NCI-H774 (cell line): ENCODE results near the gene RGPD4.
"Not testable (repeated sequence)": the region's sequence is repeated elsewhere in the genome, so short reads cannot be mapped to it uniquely, and the experiment has no call there.

Source experiments
- DNase-seq: peaks from one replicate; lab custom pipeline; 2025; lab: John Stamatoyannopoulos, UW

The RGPD4 gene

DNA sequence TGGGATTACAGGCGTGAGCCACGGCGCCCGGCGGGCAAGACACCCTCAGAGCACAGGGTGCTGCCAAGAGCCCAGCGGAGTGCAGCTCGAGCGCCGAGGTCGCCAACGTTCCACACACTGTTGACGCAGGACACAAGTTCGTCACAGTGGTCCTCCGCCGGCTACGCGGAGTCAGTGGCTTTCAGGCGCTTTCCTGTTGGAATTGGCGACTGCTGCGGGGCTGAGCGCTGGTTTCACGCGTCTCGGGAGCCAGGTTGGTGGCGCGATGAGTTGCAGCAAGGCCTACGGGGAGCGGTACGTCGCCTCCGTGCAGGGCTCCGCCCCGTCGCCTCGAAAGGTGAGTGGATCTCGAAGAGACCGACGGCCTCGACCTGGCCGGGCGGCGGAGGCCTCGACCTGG, at the start of gene RGPD4:
Gene RGPD4, plus strand, starts transcription at position 144 of the 400 bp plus-strand sequence. Its CDS starts 122 bp downstream, at position 266.
- DNase-seq, result not testable (repeated sequence)

DNA sequence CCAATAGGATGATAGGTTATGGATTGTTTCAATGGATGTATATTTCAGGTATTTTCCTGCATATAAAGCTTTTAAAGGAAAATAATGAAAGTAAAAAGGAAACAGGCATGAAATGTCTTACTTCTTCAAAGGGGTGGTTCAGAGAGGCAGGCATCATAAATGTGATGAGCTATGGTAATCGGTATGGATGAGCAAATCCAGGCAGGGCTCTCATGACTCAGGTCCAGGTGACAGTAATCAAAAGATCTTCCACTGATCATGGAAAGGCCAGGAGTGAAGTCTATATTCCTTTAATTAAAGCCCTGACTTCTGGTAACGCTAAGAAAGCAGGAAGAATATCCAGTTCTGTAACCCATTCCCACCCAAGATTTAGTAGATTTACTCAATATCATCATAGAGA, 48.7 kb upstream of the RGPD4 start:
- DNase-seq, result no peak

DNA sequence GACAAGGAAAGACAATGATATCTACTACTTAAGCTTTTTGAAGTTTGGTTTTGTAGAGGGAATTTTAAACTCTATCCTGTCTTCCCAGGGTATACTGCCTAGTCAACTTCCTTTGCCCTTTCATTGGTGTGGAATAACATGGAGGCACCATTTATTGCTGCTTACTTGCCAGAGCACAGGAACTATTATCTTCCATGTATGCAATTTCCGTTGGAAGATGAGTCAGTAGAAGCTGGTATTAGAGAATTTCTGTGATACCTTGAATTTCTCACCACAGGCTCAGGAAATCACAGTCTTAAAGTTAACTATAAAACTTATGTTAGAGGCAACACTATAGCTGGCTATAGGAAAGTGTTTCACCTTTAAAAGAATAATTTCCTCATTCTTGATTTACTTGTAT, 40.9 kb upstream of the RGPD4 start:
- DNase-seq, result no peak

DNA sequence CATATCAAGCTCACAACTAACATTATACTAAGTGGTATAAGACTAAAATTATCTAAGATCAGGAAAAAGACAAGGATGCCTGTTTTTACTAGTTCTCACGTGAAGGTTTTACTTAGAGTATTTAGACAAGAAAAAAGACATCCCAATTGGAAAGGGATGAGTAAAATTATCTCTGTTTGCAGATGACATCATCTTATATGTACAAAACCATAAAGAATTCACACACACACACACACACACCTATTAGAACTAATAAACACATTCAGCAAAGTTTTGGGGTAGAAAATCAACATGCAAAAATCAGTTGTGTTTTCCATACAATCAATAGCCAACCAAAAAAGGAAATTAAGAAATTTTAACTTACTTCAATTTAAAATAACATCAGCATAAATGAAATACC, 35.9 kb upstream of the RGPD4 start:
- no peak for DNase-seq

DNA sequence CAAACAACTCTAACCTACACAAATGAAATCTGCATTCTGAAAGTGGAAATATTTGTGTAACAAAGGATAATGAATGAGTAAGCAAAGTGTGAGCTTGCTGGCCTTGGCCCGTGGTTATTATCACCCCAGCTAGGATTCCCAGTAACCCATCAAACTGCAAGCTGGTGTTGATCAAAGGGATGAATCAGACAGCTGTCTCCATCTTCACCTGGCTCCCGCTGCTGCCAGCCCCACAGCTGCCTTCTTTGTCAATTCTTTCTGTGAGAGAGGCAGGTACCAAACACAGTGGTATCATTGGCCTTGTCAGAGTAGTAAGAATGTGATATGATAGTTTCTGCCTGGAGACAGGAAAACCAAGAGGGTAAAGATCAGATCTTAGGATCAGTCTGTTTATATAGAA, 25.2 kb upstream of the RGPD4 start:
- peak; percentile 30 for DNase-seq

DNA sequence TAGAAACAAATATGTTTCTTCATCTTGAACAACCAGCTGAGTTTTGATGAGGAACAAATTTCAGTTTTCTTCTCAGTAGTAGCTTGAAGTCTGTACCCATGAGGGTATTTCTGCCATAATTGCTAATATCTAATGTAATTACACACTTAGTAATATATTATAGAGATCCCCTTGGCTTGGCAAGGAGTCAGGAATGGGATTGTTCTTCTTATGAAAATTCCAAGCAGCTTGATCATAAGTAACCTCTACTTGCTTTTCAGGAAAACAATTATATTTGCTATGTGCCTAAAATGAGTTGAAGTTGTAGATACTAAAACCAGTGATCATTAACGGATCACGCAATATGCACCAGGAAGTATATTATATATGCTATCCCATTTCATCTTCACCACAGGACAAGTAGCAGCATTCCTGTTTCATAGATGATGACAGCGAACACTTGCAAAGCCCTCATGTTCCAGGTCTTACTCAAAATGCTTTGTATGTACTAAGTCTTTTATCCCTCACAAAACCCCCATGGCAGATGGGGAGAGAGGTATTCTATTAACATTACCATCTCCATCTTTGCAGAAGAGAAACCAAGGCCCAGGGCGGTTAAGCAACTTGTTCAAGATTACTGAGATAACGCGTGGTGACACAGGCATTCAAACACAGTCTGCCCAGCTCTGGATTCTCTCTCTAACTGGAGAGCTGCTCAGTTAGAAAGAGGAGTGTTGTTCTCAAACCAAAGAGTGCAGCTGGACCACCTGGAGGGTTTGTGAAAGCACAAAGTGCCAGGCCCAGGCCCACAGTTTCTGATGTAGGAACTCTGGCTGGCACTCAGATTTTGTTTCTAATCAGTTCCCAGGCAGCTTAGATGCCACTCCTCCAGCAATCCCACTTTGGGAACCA, 21.8 kb upstream of the RGPD4 start:
- no peak for DNase-seq

DNA sequence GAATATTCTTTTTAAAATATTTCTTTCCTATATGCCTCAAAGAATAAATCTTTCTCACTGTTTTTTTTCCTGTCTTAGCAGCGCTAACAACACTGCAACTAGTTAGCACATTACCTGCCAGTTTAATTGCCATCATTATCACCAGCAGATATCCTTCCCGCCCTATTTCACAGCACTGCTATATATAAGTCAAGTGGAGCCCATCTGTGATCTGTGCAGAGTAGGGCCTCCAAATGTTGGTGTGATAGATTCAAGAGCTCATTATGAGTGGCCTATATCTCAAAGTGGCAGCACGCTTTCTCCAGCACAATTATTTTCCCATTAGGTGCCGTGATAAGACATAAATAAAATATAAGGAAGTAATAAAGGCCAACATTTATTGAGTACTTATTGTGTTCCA, 19.8 kb upstream of the RGPD4 start:
- no peak for DNase-seq

DNA sequence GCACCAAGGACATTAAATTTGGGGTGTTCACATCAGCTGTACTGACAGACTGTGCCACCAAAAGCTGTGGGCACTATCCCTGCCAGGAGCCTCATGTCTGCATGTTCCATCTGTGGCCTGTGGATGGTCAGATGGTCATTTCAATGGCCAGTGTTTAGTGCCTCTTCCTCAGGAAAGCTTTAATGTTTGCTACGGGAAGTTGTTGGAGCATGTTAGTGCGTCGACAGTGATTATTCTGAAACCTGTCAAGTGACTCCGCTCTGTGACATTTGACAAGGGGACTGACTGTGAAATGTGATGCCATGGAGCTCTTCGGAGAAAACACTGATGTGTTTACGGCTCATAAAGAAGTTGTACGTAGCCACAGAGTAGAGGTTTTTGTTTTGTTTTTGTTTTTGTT, 18.7 kb upstream of the RGPD4 start:
- DNase-seq, result no peak

DNA sequence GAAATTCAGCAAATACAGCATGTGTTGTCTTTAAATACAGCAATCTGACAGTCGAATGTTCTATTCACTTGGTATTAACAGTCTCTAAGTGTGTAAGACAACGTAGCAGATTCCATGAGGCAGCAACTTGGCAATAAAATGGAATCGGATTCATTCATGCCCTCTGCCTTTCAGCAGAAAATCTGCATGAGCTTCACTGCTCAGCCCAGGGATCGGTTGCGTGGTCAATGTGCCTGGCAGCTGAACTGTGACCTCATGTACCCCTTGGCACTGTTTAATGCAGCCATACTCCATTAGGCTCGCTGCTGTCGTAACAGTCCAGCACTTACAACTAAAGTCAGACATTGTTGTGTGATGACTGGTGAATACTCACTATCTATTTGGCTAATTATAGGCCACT, 17.7 kb upstream of the RGPD4 start:
- peak; percentile 54 for DNase-seq

DNA sequence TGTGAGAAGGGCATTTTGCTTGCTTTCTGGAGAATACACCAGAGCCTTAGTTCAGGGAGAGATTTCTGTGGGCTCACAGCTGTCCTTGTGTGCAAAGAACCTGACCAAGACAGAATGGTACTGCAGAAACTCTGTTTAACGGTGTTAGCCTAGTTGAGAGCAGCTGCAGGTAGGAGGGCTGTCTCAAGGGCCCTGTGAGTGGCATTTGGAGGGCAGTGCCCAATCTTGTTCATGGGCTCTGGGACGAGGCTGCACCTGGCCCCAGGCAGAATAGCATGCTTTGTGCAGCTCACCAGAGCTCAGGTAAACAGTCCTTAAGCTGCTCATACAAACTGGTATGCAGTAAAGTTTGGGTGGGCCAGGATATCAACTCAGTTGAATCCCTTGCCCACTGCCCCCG, 16.9 kb upstream of the RGPD4 start:
- DNase-seq, result peak; percentile 72

DNA sequence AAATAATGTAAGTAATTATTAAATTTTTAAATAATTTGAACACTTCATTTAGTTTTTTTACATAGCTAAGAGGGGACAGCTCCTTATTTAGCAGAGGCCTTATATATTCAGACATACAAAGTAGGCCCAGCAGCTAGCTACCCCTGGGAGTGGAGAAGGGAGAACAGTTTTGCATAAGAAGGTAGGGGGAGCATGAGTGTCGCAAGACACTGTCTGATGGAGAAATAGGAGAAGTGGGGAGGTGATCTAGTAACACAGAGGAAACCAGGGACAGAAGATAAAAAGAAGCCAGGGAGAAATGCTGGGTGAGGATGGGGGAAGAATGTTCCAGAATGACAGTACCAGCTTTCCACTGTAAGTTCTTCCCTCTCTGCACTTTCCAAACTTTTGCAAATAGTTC, 16.0 kb upstream of the RGPD4 start:
- no peak for DNase-seq

DNA sequence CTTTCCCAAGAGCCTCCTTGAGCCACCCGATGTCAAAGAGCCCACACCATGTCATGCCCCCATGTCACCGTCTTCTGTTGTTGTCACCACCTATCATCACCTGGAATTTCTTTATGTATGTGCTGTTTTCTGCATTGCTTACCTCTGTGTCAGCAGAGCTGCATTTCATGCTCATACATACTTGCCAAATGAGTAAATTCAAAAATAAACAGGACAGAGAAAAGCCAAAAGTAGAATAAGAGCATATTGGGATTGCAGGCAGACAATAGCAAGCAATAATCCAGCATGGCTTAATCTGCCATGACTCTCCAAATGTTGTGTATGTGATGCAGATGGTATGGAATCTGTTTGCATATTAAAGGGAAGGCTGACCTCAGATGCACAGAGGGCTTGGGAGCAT, 15.3 kb upstream of the RGPD4 start:
- DNase-seq, result no peak

DNA sequence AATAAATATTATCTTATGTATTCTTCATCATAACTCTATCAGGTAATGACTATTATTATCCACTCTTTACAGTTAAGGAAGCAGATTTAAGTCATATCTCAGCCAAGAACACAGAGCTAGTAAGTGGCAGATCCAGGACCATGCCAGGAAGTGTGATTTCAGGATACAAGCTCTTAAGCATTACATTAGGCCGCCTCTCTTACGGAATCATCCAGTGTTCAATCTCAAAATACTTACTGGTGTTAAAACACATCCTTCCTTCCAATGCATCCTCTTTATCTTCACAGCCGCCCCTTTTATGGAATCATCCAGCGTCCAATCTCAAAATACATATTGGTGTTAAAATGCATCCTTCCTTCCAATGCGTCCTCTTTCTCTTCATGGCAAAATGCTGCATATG, 14.7 kb upstream of the RGPD4 start:
- DNase-seq, result no peak

DNA sequence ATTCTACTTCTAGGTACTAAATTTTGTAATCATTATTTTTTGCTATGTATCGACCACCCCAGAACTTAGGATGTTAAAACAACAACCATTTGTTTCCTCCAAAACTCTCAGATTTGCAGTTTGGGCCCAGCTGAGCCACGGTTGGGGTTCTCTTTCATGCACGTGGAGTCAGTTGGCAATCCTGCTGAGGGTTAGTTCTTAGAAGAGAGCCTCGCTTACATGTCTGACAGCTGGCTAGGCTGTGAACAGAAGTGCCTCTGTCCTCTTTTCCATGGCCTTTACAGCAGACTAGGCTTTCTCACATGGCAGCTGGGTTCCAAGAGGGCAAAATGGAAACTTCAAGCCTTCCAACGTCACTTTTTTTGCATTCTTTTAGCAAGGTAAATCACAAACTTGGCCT, 9.3 kb upstream of the RGPD4 start:
- no peak for DNase-seq

DNA sequence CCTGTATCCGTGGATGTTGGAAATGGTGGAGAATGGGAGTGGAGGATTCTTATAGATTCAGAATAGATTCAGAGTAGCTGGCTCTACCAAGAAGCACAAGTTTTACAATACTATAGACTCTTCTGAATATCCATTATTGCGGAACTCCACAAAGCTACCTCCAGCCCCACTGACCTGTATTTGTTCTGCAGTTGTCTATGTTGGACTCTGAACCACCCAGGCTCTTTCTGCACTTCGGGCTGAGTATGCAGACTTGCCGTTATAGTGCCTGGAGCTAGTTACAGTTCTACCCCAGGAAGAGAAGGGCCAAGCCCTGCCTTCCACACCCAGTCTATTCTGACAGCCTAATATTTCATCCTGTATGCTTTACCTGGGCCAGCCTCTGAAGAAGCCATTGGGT, 4.4 kb upstream of the RGPD4 start:
- no peak for DNase-seq

DNA sequence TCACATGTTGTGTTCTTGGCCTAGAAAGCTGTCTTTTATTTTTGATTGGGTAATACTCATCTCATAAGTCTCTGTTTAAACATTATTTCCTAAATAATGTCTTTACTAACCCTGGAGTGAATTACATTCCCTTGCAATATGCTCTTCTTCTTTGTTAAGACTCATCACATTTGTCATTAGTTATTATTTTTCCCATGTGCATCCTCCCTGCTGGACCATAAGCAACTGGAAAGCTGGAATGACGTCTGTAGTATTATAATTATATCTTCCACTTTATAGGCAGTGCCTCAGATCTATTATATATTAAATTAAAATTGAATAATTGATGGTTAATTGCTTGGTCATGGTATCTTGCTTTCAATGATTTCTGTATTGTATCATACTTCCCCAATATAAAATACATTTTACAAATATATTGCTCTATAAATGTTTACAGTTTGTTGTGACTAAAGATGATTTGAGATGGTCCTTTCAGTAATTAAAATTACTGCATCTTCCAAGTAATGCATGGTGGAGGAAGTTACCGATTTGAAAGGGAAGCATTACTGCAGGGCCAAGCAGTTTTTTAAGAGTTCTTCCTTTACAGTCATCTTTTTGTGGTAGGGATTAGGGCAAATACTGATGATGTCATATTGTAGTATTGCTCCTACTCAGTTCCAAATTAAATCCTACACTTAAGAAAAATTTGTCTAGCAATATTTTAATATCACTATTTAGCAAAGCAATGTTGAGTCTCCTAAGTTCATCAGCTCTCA, 2.1 kb upstream of the RGPD4 start:
- DNase-seq, result no peak

DNA sequence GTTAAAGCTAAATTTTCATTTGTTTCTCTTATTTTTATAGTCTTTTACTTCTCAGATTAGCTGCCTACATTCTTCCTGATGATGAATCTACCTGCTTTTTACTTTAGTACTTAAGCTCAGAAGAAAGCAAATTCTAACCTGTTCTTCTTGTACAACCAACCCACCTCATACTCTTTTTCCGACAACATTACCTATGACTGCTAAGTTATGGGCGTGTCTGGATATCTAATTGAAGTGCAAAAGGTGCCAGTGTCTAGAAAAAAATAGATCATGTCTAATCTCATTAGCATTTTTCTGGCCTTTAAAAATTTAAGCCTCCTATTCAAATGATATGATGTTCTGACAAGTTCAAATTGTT, 1.5 kb upstream of the RGPD4 start:
- no peak for DNase-seq

DNA sequence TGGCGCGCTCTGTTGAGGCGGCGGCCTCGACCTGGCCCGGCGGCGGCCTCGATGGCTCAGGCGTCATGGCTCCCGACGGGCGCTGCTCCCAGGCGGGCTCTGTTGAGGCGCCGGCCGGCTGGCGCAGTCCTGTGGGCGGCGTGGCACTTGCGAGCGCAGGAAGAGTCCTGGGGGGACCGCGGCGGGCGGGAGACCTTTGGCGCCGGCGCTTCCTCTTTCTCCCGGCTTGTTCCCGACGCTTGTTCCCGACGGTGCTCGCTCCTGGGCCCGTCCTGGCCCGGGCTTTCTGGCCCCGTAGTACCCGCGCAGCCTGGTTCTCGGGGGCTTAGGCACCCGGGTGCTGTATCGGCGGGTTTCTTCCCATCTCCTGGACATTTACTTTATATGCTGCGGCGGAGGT, 2.8 kb downstream of the RGPD4 start:
- DNase-seq, result not testable (repeated sequence)

DNA sequence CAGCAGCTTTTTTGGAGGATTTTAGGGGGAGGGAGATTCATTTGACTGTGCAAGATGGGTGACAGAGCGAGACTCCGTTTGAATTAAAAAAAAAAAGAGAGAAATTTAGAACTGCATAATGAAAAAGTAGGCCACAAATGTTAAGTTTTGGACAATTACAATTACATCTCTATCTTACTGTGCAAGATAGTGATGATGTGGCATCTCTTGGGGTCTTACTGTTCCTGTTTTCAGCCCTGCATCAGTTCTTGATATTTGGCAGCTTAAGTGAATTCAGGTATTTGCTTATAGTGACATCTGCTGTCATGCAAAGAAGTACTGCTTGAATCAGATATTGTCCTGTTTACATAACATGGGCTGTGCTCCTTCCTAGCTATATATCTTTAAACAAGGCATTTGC, 6.5 kb downstream of the RGPD4 start:
- not testable (repeated sequence) for DNase-seq

DNA sequence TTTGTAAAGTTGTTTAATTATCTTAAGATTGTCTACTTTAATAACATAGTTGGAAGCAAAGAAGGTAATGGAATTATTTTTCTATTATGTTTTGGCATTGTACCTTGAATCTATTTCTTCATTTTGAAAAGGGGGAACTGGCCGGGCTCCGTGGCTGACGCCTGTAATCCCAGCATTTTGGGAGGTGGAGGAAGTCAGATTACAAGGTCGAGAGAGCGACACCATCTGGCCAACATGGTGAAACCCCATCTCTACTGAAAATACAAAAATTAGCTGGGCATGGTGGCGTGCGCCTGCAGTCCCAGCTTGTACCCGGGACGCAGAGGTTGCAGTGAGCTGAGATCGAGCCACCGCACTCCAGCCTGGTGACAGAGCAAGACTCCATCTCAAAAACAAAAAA, 6.9 kb downstream of the RGPD4 start:
- DNase-seq, result not testable (repeated sequence)

DNA sequence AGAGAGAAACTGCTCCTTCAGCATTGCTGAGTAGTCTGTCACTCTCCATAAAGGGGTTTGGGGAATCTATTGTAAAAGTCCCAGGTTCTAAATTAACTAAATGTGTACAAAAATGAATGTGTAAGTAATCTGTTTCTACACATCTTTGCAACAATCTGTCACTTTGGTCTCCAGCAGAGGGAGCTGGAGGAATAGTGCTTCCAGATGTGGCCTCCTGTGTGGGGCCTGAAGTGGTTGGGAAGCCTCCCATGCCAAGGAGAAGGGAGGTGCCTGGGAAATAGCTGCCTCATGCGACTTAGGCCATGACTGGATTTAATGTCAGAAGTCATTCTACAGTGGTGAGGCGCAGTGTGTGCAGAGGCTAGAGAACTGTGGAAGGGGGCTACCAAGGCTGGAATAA, 89.4 kb downstream of the RGPD4 start:
- not testable (repeated sequence) for DNase-seq

DNA sequence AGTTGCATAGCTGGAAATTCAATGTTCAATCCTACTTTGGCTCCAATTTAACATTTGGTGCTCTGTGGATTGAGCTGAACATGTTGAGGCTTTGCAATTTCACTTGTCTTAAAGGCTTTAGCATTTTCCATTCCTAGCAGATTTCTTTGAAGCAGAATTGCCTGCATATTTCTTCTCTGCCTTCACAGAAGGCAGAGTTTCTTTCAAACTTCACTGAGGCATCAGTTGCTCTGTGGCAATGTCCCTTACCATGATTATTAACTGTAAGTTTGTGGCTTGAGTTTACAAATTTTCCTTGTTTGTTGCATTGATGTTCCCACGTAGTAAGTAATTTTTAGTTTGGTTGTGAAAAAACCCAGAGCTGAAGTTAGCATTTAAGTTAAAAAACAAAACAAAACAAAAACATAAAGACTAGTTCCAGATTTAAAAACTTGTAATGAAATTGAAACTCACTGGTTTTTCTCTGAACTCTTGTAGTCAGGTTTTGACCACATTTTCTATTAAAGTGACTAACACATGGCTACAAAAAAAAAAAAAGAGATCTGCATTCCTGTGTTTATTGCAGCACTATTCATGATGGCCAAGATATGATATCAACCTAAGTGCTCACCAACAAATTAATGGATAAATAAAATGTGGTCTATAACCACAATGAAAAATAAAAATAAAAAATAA, 90.1 kb downstream of the RGPD4 start:
- not testable (repeated sequence) for DNase-seq

DNA sequence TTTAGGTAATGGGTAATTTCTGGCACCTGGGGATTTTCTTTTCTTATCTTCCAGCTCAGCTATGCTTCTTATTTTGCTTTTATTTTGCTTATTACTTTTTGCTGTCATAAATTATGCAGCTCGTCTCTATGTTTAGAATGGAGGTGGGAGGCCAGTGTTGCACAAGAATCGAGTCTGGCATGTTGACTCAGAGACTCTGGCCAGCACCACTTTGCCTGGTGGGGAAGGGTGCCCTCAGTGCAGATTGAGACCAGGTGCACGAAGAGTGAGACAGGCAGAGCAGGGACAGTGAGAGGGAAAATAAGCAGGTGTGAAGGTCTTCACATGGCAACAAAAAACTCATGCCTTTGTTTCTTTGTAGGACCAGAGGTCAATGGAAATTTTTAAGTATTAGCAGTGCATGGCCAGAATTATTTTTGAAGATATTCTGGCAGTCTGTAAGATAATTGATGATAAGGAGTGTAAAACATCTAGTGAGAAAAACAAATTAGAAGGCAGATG, 100.4 kb downstream of the RGPD4 start:
- DNase-seq, result no peak
